Neural cell (in vitro differentiated cells): Measurements from ENCODE around the gene ACSM5. TPM values are rescaled to one million over a fixed set of nuclear protein-coding genes. Genes with fewer than 3 reads are reported as not detected.

Experiments
- polyA plus RNA-seq: library from polyadenylated mRNA; depleted of rRNA; stranded (reverse); fragments of >200 nt; gene quantifications from 2 replicates; pipeline ENCODE4 v1.2.3, GENCODE V29; 2014

Gene ACSM5
- polyA plus RNA-seq, 1 donor from 2014 or later, result not detected

Other genes starting within 250 kb of the ACSM5 start
- not detected in 2 replicates for gene GP2, start 82.0 kb upstream of the ACSM5 start, polyA plus RNA-seq
- gene UMOD, start 56.8 kb upstream of the ACSM5 start, polyA plus RNA-seq, result not detected in 2 replicates
- not detected in 2 replicates for gene PDILT, start 4.8 kb upstream of the ACSM5 start, polyA plus RNA-seq
- gene ACSM2A, start 42.0 kb downstream of the ACSM5 start, polyA plus RNA-seq, result not detected in 2 replicates
- 0.28 TPM in 1 of 2 replicates, not detected in the other for gene ACSM2B, start 166.8 kb downstream of the ACSM5 start, polyA plus RNA-seq